Neural cell (in vitro differentiated cells): Measurements from ENCODE around the gene ADARB2. TPM values are rescaled to one million over a fixed set of nuclear protein-coding genes. Genes with fewer than 3 reads are reported as not detected.

Source experiments
- H2AFZ ChIP-seq: fragments of 200-600, 300-800 bp; sonication (generic), shearing (Covaris generic); 2 replicates; pipeline ENCODE4 v1.6.0; 2014; ENCODE audit warnings: low read depth, mild to moderate bottlenecking, antibody characterized with exemption, low read length, moderate library complexity
- H3F3A ChIP-seq: fragments of 200-600 bp; shearing (Covaris generic); 2 replicates; pipeline ENCODE4 v1.6.1; 2016; ENCODE audit warnings: mild to moderate bottlenecking, moderate library complexity, mixed read lengths, antibody characterized with exemption, low read length; ENCODE audit not compliant: insufficient read depth, poor library complexity, severe bottlenecking
- H3K27ac ChIP-seq: fragments of 200-600, 300-800 bp; sonication (generic), shearing (Covaris generic); 2 replicates; pipeline ENCODE4 v1.5.1; 2014; ENCODE audit warnings: mild to moderate bottlenecking, low read length, moderate library complexity
- H3K27me3 ChIP-seq: fragments of 300-800, 200-600 bp; sonication (generic), shearing (Covaris generic); 2 replicates; pipeline ENCODE4 v1.6.0; 2014; ENCODE audit warnings: mild to moderate bottlenecking, low read depth, low read length, moderate library complexity; ENCODE audit not compliant: insufficient read depth
- H3K36me3 ChIP-seq: fragments of 300-800, 200-600 bp; sonication (generic), shearing (Covaris generic); 2 replicates; pipeline ENCODE4 v1.5.1; 2014; ENCODE audit warnings: mild to moderate bottlenecking, antibody characterized with exemption, low read length, moderate library complexity; ENCODE audit not compliant: insufficient read depth
- H3K4me2 ChIP-seq: fragments of 300-800, 200-600 bp; sonication (generic), shearing (Covaris generic); 2 replicates; pipeline ENCODE4 v1.6.0; 2014; ENCODE audit warnings: mild to moderate bottlenecking, low read length
- H3K4me3 ChIP-seq: fragments of 300-800, 200-600 bp; sonication (generic), shearing (Covaris generic); 2 replicates; pipeline ENCODE4 v1.5.1; 2014; ENCODE audit warnings: mild to moderate bottlenecking, low read length, moderate library complexity
- H3K79me2 ChIP-seq: fragments of 200-600 bp; shearing (Covaris generic); replicated peaks from 2 replicates; pipeline ENCODE4 v1.6.0; 2014; ENCODE audit warnings: mild to moderate bottlenecking, low read length, moderate library complexity; ENCODE audit not compliant: insufficient read depth
- H3K9ac ChIP-seq: fragments of 300-800, 200-600 bp; sonication (generic), shearing (Covaris generic); 2 replicates; pipeline ENCODE4 v1.6.1; 2016; ENCODE audit warnings: mild to moderate bottlenecking, low read length, mixed read lengths
- H3K9me2 ChIP-seq: fragments of 200-600 bp; shearing (Covaris generic); 2 replicates; pipeline ENCODE4 v1.6.1; 2016; ENCODE audit warnings: mild to moderate bottlenecking, low read length, mixed read lengths; ENCODE audit not compliant: insufficient read depth
- H3K9me3 ChIP-seq: fragments of 200-600, 300-800 bp; sonication (generic), shearing (Covaris generic); 2 replicates; pipeline ENCODE4 v1.6.1; 2016; ENCODE audit warnings: mild to moderate bottlenecking, mixed run types, low read length, moderate library complexity, mixed read lengths
- H4K20me1 ChIP-seq: fragments of 200-600 bp; shearing (Covaris generic); 2 replicates; pipeline ENCODE4 v1.6.1; 2016; ENCODE audit warnings: mild to moderate bottlenecking, mixed run types; ENCODE audit not compliant: insufficient read depth
- CTCF ChIP-seq: fragments of 450-650 bp; IDR thresholded peaks from 2 replicates; pipeline ENCODE4 v1.5.1; 2014; ENCODE audit warnings: antibody characterized with exemption, mild to moderate bottlenecking, moderate library complexity; ENCODE audit not compliant: poor library complexity, severe bottlenecking
- EP300 ChIP-seq: fragments of 450-650 bp; conservative IDR thresholded peaks from 2 replicates; pipeline ENCODE4 v1.6.1; 2014; ENCODE audit warnings: antibody characterized with exemption, mild to moderate bottlenecking, moderate library complexity; ENCODE audit not compliant: poor library complexity, severe bottlenecking
- EZH2 ChIP-seq: fragments of 200-600, 300-800 bp; shearing (Covaris generic), sonication (generic); IDR thresholded peaks from 2 replicates; pipeline ENCODE4 v1.6.1; 2014; ENCODE audit warnings: antibody characterized with exemption, low read length, borderline replicate concordance, mild to moderate bottlenecking; ENCODE audit not compliant: insufficient read depth, poor library complexity, severe bottlenecking
- RAD21 ChIP-seq: fragments of 450-650 bp; conservative IDR thresholded peaks from 2 replicates; pipeline ENCODE4 v1.6.1; 2014; ENCODE audit warnings: antibody characterized with exemption, mild to moderate bottlenecking, moderate library complexity
- REST ChIP-seq: IDR thresholded peaks from 2 replicates; pipeline ENCODE4 v1.6.1; 2012; ENCODE audit warnings: borderline replicate concordance
- TAF1 ChIP-seq: IDR thresholded peaks from 2 replicates; pipeline ENCODE4 v1.6.1; 2012; ENCODE audit warnings: low read depth
- polyA plus RNA-seq: library from polyadenylated mRNA; depleted of rRNA; stranded (reverse); fragments of >200 nt; gene quantifications from 2 replicates; pipeline ENCODE4 v1.2.3, GENCODE V29; 2014

Gene ADARB2
- polyA plus RNA-seq, 1 donor from 2014 or later, result 3.6 TPM

- H3K9me3 ChIP-seq, result no peaks in the 10 kb centered on the region
- no peaks in the 10 kb centered on the region for H3F3A ChIP-seq
- H3K9me2 ChIP-seq, result no peaks in the 10 kb centered on the region
- no peaks in the 10 kb centered on the region for H3K79me2 ChIP-seq
- no peak overlapping the region for H3K4me2 ChIP-seq
- H3K9ac ChIP-seq, result no peak overlapping the region
- no peaks in the 10 kb centered on the region for H3K36me3 ChIP-seq
- no peak for TF ChIP-seq EZH2
- no peak overlapping the region for H3K4me3 ChIP-seq
- H3K27me3 ChIP-seq, result no peaks in the 10 kb centered on the region
- no peak overlapping the region for H3K27ac ChIP-seq
- H4K20me1 ChIP-seq, result no peaks in the 10 kb centered on the region
- H2AFZ ChIP-seq, result no peak overlapping the region
Observed at GRCh38 chr10:1310271-1310789, 427.0 kb downstream of the ADARB2 start.

GRCh38 chr10:1309617-1310270 lies 427.6 kb downstream of the ADARB2 start:
- H3K4me2 ChIP-seq, result no peak overlapping the region
- no peaks in the 10 kb centered on the region for H3K79me2 ChIP-seq
- no peak overlapping the region for H2AFZ ChIP-seq
- H3K36me3 ChIP-seq, result no peaks in the 10 kb centered on the region
- no peaks in the 10 kb centered on the region for H3K27me3 ChIP-seq
- no peak overlapping the region for H3K9ac ChIP-seq
- H3K4me3 ChIP-seq, result no peak overlapping the region
- H3K9me3 ChIP-seq, result no peaks in the 10 kb centered on the region
- H3K9me2 ChIP-seq, result no peaks in the 10 kb centered on the region
- H3K27ac ChIP-seq, result no peak overlapping the region
- no peaks in the 10 kb centered on the region for H3F3A ChIP-seq
- TF ChIP-seq EZH2, result no peak
- TF ChIP-seq RAD21, result no peak
- TF ChIP-seq REST, result no peak
- no peaks in the 10 kb centered on the region for H4K20me1 ChIP-seq

GRCh38 chr10:1308962-1309616 lies 428.2 kb downstream of the ADARB2 start:
- H3K4me2 ChIP-seq, result no peak overlapping the region
- no peak overlapping the region for H3K27ac ChIP-seq
- H3K9me3 ChIP-seq, result no peaks in the 10 kb centered on the region
- H4K20me1 ChIP-seq, result no peaks in the 10 kb centered on the region
- no peaks in the 10 kb centered on the region for H3K36me3 ChIP-seq
- H3K27me3 ChIP-seq, result no peaks in the 10 kb centered on the region
- H3F3A ChIP-seq, result no peaks in the 10 kb centered on the region
- H3K9me2 ChIP-seq, result no peaks in the 10 kb centered on the region
- H2AFZ ChIP-seq, result no peak overlapping the region
- no peak overlapping the region for H3K9ac ChIP-seq
- TF ChIP-seq CTCF (no peak), EP300 (no peak), RAD21 (no peak), TAF1 (no peak)
- no peak overlapping the region for H3K4me3 ChIP-seq
- no peaks in the 10 kb centered on the region for H3K79me2 ChIP-seq
